Measurements from ENCODE around the gene PAX2.
A peak's percentile ranks its signal among the peaks of the same experiment; 100 is the strongest.

Gene PAX2

DNA sequence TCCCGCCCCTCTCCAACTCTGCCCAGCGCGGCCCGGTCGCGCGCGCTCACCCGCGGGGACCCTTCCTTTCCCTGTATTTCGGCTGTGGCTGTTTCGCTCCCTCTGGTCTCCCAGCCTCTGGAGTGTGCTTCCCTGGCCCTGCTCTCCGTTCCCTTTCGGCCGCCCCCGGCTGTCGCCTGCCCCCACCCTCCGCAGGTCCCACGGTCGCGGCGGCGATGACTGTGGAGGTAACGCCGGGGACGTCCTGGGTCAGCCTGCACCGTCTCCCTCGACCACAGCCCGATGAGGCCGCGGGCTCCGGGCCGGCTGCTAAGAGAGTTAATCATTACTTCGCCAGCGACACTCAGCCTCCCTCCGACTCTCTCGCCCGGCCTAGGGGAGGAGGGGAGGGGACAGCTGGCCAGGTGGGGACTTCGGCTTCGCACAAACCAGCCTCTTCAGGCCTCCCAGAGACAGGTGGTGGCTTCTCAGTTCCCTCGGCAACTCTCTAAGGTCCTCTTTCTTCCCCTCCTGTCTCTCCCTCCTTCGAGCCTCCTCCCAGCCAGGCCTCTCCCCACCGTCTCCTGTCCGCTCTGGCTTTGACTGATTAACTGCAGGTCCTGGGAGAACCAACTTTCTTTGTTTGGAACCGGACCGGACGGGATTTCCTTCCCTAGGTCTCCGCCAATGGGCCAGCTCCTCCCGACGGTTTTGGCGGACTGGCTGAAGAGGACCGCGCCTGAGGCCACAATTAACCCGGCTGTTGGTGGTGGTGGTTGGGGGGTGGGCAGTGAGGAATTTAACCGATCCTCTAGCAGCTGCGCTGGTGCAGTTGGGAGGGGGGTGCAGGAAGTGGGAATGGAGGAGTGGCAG, 5.6 kb upstream of the PAX2 start:
- DNase-seq (ENCODE audit: low spot score): no peak

DNA sequence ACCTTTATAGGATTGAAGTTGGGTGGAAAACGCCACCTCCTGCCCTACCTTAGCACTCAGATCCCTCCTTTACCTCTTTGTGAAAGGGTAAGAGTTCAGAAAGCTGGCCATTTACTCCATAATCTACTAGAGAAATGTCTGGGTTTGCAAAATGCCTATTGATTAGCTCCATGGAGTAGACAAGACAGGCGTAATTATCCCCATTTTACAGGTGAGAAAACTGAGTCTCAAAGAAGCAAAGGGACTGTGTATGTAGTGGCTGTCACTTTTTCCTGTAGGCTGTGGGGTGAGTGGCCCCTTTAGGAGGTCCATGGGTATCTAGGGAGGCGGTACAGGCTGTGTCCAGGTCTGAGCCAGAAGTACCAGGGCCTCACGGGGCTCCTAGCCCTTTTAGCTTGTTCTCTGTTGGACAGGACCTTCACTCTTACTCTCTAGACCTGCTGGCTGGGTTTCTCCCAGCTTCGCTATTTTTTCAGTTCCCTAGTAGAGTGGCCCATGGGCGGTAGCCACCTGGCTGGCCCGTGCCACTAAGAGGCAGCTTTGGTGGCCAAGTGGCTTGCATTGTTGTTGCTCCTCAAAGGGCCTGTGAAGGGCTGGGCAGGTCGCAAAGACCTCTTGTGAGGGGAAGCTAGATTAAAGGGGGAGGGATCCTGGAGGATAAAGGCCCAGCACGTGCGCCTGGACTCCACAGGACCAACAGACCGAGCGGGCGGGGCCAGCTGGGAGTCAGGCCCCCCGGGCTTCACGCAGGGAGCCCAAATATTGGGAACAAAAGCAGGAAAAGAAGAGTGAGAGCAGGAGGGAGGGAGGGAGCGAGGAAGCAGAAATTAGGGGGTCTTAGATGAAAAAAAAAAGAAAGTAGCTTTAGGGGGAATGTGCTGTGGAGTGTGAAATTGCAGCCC, 4.7 kb upstream of the PAX2 start:
- no peak for DNase-seq (ENCODE audit: low spot score)

- no peak for DNase-seq (ENCODE audit: low spot score)
Measured at GRCh38 chr10:100741378-100742075, 3.9 kb upstream of the PAX2 start.

DNA sequence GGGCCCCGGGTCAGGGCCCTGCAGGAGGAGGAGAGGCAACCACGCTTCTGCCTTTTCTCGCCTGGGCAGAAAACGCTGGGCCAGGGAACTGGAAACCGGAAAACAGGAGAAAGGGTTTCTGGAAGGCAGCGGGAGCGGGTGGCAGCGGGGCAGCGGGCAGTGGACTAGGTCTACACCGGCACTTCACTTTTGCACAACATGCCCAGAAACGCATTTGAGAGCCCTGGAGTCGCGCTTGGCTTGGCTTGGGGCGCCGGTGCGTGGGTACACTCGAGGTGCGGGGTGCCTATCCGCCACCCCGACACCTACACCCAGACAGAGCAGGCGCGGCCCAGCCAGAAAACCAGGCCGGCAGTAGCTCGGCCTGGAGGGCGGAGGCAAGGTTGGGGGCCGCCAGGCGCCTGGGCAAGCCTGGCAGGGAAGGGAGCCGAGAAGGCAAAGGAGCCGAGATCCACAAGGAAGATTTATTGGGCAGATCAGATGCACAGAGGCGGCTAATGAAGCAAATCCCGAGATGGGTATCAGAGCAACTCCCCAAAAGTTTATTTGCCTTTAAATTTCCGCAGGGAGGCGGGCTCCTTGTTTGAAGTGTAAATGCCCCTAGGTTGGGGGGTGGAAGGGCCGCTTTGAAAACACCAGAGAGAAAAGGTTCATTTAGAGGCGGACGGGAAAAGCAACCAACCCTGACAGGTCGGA, 3.2 kb upstream of the PAX2 start:
- DNase-seq (ENCODE audit: low spot score): no peak

DNA sequence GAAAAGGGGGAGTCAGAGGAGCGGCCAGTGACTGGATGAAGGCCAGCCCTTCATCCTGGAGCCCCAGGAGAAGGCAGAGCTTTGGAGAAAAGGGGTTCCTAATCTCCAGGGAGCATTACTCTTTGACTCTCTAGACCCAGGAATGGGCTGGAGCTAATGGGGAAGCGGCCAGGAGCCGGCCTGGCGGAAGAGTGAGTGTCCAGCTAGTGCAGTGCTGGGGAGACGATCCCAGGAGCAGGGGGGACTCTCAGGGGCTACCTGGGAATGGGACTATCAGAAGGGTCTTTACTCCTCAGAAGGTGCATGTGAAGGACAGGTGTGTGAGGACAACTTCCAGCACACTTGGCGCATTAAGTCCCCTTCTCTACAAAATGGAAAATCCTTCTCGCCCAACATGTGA, 2.4 kb upstream of the PAX2 start:
- no peak for DNase-seq (ENCODE audit: low spot score)

- peak; percentile 64 for DNase-seq (ENCODE audit: low spot score)
Measured at GRCh38 chr10:100743626-100744135, 1.7 kb upstream of the PAX2 start.

DNA sequence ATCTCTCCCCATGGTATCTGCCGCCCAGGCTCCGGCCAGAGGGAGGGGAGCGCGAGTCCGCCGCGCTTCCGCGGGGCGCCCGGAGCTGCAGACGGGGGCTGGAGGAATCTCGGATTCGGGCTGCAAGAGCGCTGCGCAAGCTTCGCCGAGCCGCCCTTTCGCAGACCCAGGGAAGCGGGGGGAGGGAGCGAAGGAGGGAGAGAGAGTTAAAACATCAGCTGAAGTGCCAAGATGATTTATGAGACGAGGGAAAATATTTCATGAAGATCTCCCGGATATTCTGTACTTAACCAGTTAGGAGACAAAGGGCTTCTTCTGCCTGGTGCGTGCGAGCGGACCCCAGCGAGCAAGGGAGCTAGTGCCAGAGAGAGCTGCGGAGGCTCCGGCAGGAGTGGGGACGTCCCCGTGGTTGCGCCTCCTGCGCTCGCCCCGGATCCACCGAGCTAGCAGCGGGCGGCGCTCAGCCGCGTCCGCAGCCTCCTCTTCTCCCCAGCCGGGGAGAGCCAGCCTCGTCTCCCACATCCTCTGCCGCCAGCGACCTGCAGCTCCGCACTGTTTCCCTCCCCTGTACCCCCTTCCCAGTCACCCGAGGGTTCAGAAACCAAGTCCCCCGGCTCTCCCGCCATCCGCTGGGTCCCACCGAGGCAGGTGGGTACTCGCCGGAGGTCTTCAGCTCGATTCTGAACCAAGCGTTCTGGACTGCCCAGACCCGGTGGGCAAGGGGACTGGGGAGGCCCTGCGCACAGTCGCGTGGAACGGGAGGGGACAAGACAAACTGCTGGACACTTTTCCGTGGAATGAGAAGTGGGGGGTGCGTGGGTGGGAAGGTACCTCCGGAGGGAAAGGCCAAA, 1.0 kb upstream of the PAX2 start:
- no peak for DNase-seq (ENCODE audit: low spot score)

DNA sequence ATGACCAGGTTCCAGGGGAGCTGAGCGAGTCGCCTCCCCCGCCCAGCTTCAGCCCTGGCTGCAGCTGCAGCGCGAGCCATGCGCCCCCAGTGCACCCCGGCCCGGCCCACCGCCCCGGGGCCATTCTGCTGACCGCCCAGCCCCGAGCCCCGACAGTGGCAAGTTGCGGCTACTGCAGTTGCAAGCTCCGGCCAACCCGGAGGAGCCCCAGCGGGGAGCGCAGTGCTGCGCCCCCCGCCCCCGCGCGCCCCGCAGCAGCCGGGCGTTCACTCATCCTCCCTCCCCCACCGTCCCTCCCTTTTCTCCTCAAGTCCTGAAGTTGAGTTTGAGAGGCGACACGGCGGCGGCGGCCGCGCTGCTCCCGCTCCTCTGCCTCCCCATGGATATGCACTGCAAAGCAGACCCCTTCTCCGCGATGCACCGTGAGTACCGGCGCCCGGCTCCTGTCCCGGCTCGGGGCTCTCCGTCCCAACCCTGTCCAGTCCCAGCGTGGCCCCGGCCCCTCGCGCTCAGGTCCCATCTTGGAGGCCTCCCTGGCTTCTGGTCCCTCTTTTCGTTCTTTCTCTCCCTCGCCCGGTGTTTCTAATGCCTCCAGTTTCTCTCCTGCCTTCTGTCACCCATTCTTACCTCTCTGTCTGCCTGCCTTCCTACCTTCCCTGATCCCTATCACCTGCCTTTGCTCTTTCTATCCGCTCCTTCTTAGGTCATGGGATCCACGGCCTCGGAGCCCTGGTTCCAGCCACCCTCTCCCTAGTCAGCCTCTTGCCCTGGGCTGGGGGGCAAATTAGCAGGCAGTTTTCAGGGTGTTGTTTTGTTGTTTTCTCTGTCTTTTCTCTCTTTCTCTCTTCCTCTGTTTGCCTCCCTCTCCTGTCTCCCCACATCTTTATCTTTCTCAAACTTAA, 751 bp downstream of the PAX2 start:
- DNase-seq (ENCODE audit: low spot score): no peak

DNA sequence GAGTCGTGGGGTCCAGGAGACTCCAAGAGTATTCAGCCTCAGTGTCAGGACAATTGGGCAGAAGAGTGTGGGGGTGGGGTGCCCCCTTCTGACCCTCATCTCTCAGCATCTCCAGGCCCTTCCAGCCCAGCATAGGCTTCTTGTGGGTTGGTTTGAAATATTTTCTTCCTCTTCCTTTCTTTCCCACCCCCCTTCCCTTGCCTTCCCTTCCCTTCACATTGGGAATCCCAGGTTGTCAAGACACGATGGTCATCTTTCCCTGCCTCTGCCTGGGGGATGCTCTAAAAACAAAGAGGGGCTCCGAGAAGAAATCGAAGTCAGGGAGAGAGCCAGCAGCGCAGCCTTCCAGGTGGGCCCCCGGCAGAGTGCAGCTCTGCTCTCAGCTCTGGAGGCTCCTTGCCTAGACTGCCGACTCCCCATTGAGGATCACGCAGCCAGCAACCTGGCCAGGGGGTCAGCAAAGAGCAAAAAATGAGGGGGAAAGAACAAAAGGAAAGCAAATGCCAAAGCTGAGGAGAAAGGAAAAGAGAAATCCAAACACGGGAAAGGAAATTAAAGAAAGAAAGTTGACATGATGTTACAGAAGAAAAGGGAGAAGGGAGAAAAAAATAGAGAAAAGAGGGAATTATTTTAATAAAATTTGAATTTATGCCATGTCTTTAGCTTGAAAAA, 1.5 kb downstream of the PAX2 start:
- no peak for DNase-seq (ENCODE audit: low spot score)

DNA sequence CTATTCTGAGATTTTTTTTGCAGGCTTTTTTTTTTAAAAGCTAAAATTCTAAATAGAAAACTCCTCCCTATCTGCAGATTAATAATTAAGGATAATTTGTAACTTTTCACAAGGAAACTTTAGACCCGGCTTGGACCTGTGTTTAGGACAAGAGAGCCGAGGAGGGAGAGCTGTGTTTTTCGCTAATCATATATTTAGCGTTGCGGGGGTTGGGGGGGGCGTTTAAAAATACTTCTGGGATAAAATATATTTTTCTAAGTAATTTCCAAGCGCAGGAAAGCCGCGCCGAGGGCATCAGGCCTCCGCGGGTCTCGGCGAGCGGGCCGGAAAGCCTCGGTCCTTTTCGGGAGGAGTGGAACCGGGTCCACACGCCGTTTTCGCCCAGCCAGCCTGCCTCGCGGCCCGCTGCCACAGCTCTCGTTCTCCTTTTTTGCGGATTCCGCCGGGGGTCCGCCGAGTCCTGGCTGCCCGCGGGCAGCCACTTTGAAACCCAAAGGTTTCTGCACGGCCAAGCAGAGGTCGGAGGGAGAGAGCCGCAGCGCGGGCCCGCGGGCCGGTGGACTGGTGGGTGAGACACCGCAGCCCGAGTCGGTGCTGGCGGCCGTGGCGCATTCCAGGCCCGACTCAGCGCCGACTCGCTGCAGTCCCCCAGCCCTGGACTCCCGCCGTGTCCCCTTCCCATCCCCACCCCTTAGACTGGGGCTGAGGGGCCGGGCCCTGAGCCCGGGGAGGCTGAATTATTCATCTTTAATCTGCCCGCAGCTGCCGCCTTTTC, 2.3 kb downstream of the PAX2 start:
- DNase-seq (ENCODE audit: low spot score): no peak

GRCh38 chr10:100748231-100749058, 3.1 kb downstream of the PAX2 start:
- no peak for DNase-seq (ENCODE audit: low spot score)

DNA sequence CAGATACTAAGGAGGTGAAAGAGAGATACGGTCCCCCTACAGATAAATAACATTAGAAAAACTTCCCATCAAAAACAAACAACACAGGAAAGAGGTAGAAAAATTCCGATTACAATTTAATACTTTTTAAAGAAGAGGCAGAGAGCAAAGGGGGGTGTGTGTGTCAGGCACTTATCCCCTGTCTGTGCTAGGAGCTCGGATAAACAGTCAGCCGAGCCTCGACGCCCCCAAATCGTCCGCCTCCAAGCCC, 3.6 kb downstream of the PAX2 start:
- DNase-seq (ENCODE audit: low spot score): no peak

- no peak for DNase-seq (ENCODE audit: low spot score)
Measured at GRCh38 chr10:100749309-100750217, 4.2 kb downstream of the PAX2 start.

DNA sequence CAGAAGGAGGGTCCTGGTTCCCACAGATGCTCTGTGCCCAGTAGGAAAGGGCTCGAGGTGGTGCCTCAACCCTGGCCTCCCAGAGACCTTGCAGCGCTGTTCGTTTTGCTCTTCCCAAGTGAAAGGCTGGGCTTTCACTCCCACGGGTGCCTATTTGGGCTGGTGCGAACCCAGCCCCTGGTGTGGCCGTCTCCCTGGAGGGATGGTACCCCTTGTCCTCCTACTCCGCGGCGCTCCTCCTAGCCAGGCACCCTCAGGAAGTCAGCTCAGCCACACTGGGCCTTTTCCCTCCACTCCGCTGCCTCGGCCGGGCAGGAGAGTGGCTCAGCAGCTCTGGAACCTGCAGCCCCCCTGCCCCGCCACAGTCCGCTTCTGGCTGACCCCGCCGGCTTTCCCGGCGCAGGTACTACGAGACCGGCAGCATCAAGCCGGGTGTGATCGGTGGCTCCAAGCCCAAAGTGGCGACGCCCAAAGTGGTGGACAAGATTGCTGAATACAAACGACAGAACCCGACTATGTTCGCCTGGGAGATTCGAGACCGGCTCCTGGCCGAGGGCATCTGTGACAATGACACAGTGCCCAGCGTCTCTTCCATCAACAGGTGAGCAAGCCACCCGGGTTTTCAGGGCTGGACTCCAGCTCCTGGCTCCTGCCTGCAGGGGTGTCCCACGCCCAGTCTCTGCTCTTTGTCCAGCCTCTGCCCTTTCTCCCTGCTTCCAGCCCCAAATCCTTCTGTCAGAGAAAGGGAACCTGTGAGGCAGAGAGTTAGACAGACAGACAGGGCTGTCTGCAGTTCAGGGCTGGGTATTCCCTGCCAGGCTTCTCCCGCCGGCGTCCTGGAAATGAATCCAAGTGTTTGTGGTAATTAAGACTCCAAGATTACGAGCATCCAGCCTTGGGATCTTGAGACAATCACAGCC, 5.2 kb downstream of the PAX2 start:
- no peak for DNase-seq (ENCODE audit: low spot score)

GRCh38 chr10:100751211-100751933, 6.0 kb downstream of the PAX2 start:
- DNase-seq (ENCODE audit: low spot score): no peak

Data from pons (tissue), 1 donor.